NCI-H146 treated with DMSO at 0.1 percent for 48 hours (cell line): Measurements from ENCODE around the gene PML.

Source experiments
- DNase-seq: peaks from one replicate; lab custom pipeline; 2025; ENCODE audit not compliant: unreplicated experiment; lab: John Stamatoyannopoulos, UW

The PML gene

GRCh38 chr15:73985101-73985873, 9.2 kb upstream of the PML start:
- no peak for DNase-seq

GRCh38 chr15:73986055-73986775, 8.3 kb upstream of the PML start:
- no peak for DNase-seq

GRCh38 chr15:73986776-73987056, 7.8 kb upstream of the PML start:
- DNase-seq, result no peak

GRCh38 chr15:73987250-73987649, 7.3 kb upstream of the PML start:
- DNase-seq, result no peak

GRCh38 chr15:73987681-73988444, 6.7 kb upstream of the PML start:
- DNase-seq, result no peak

- no peak for DNase-seq
Measured at GRCh38 chr15:73988445-73988969, 6.0 kb upstream of the PML start.

GRCh38 chr15:73989001-73989798, 5.3 kb upstream of the PML start:
- DNase-seq, result no peak

- no peak for DNase-seq
Measured at GRCh38 chr15:73990250-73991005, 4.1 kb upstream of the PML start.

GRCh38 chr15:73991260-73991659, 3.3 kb upstream of the PML start:
- DNase-seq, result no peak

GRCh38 chr15:73991726-73992593, 2.6 kb upstream of the PML start, which contains the start of gene STOML1:
STOML1 (minus strand) TSS chr15:73992295; CDS start chr15:73992223, 72 bp downstream.
- peak; percentile 51 for DNase-seq

GRCh38 chr15:73992594-73992898, 2.0 kb upstream of the PML start:
- DNase-seq, result no peak

- DNase-seq, result no peak
Measured at GRCh38 chr15:73993211-73993994, 1.1 kb upstream of the PML start.

- no peak for DNase-seq
Measured at GRCh38 chr15:73994912-73995622, 551 bp downstream of the PML start.

GRCh38 chr15:73996267-73996666, 1.8 kb downstream of the PML start:
- no peak for DNase-seq

GRCh38 chr15:73996939-73997338, 2.4 kb downstream of the PML start:
- no peak for DNase-seq

- DNase-seq, result no peak
Measured at GRCh38 chr15:73997986-73998385, 3.5 kb downstream of the PML start.

- no peak for DNase-seq
Measured at GRCh38 chr15:74006774-74007639, 12.5 kb downstream of the PML start.
